OCI-LY3 (cell line): ENCODE results near the gene RSPO1.

Experiments
- EZH2phosphoT487 ChIP-seq: fragments of 200-600 bp; shearing (Covaris generic); IDR thresholded peaks from 2 replicates; pipeline ENCODE4 v1.6.1; 2018; ENCODE audit warnings: antibody characterized with exemption, mixed run types, low read depth
- TF ChIP-seq, protein P1 (sequence below): fragments of 200-600, 300-600 bp; sonication (generic); IDR thresholded peaks from 2 replicates; pipeline ENCODE4 v1.5.1; 2014; ENCODE audit warnings: antibody characterized with exemption, low read length, low read depth

- TF ChIP-seq, protein P1, sequence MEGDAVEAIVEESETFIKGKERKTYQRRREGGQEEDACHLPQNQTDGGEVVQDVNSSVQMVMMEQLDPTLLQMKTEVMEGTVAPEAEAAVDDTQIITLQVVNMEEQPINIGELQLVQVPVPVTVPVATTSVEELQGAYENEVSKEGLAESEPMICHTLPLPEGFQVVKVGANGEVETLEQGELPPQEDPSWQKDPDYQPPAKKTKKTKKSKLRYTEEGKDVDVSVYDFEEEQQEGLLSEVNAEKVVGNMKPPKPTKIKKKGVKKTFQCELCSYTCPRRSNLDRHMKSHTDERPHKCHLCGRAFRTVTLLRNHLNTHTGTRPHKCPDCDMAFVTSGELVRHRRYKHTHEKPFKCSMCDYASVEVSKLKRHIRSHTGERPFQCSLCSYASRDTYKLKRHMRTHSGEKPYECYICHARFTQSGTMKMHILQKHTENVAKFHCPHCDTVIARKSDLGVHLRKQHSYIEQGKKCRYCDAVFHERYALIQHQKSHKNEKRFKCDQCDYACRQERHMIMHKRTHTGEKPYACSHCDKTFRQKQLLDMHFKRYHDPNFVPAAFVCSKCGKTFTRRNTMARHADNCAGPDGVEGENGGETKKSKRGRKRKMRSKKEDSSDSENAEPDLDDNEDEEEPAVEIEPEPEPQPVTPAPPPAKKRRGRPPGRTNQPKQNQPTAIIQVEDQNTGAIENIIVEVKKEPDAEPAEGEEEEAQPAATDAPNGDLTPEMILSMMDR: no peak
- TF ChIP-seq EZH2phosphoT487: no peak
Observed at GRCh38 chr1:37661401-37661800, 26.7 kb upstream of the RSPO1 start.
